Fibroblast of lung (primary cell): ENCODE measurements around the gene EEF1G. TPM values are rescaled to one million over a fixed set of nuclear protein-coding genes. Genes with fewer than 3 reads are reported as not detected.
A peak's percentile ranks its signal among the peaks of the same experiment; 100 is the strongest.
"Not testable (repeated sequence)": the region's sequence is repeated elsewhere in the genome, so short reads cannot be mapped to it uniquely, and the experiment has no call there.

Experiments used
- DNase-seq, 2 donors: peaks; one replicate each; pipeline versions ENCODE4 v3.0.0 to v3.0.0-alpha.2; 2010; ENCODE audit warnings: low read depth in 2 of 2
- H2AFZ ChIP-seq: 2 replicates; pipeline ENCODE4 v1.5.1; 2012; ENCODE audit warnings: low read length, control low read depth, inconsistent platforms
- H3K27ac ChIP-seq: 2 replicates; pipeline ENCODE4 v1.5.1; 2011; ENCODE audit warnings: low read length, control low read depth; ENCODE audit not compliant: insufficient read depth
- H3K27me3 ChIP-seq: 2 replicates; pipeline ENCODE4 v1.5.1; 2011; ENCODE audit warnings: mild to moderate bottlenecking, low read length; ENCODE audit not compliant: control insufficient read depth, insufficient read depth
- H3K36me3 ChIP-seq: 2 replicates; pipeline ENCODE4 v1.5.1; 2011; ENCODE audit warnings: low read length; ENCODE audit not compliant: control insufficient read depth, insufficient read depth
- H3K4me1 ChIP-seq: 2 replicates; pipeline ENCODE4 v1.5.1; 2011; ENCODE audit warnings: low read length; ENCODE audit not compliant: control insufficient read depth, insufficient read depth; ENCODE audit errors: extremely low read depth
- H3K4me2 ChIP-seq: 2 replicates; pipeline ENCODE4 v1.5.1; 2011; ENCODE audit warnings: low read length, control low read depth; ENCODE audit not compliant: insufficient read depth; ENCODE audit errors: extremely low read depth
- H3K4me3 ChIP-seq, 4 experiments: fragments of 200-600 bp in 1 of 4; sonication (generic) in 1 of 4; replicated peaks in 1 of 4; 2 replicates each; pipeline ENCODE4 v1.5.1; 2011 to 2016; ENCODE audit warnings: low read length in 4 of 4, low read depth in 3 of 4, mild to moderate bottlenecking in 3 of 4, control low read depth in 2 of 4, inconsistent platforms in 1 of 4, mixed read lengths in 1 of 4; ENCODE audit not compliant: insufficient read depth in 1 of 4; ENCODE audit errors: control extremely low read depth in 1 of 4
- H3K79me2 ChIP-seq: 2 replicates; pipeline ENCODE4 v1.5.1; 2012; ENCODE audit warnings: mild to moderate bottlenecking, low read length, inconsistent platforms; ENCODE audit not compliant: control insufficient read depth, insufficient read depth
- H3K9ac ChIP-seq: 2 replicates; pipeline ENCODE4 v1.5.1; 2011; ENCODE audit warnings: mild to moderate bottlenecking, low read length, control low read depth; ENCODE audit not compliant: insufficient read depth
- H3K9me3 ChIP-seq: 2 replicates; pipeline ENCODE4 v1.5.1; 2012; ENCODE audit warnings: low read depth, low read length; ENCODE audit not compliant: control insufficient read depth, insufficient read depth
- H4K20me1 ChIP-seq: 2 replicates; pipeline ENCODE4 v1.5.1; 2011; ENCODE audit warnings: low read length; ENCODE audit not compliant: control insufficient read depth, insufficient read depth; ENCODE audit errors: extremely low read depth
- CTCF ChIP-seq, 2 donors: IDR thresholded peaks in 1 of 2; conservative IDR thresholded peaks in 1 of 2; 1 replicate in 1 of 2; 2 replicates in 1 of 2; pipeline ENCODE4 v1.5.1; 2011 to 2012; ENCODE audit warnings: low read length in 2 of 2, control low read depth in 1 of 2, inconsistent platforms in 1 of 2, low read depth in 1 of 2, mild to moderate bottlenecking in 1 of 2
- EZH2 ChIP-seq: IDR thresholded peaks from 2 replicates; pipeline ENCODE4 v1.5.1; 2012; ENCODE audit warnings: low read length, control low read depth, mild to moderate bottlenecking; ENCODE audit errors: missing control alignments
- polyA plus RNA-seq, 2 donors: library from polyadenylated mRNA; depleted of rRNA in 1 of 2; stranded (reverse) in 1 of 2; unstranded in 1 of 2; fragments of >200 nt; gene quantifications; 2 replicates each; pipeline ENCODE4 v1.2.1, GENCODE V29; 2011 to 2012; ENCODE audit warnings: missing spikeins in 1 of 2
- total RNA-seq: library from RNA; depleted of rRNA; stranded (reverse); fragments of >200 nt; gene quantifications from 2 replicates; pipeline ENCODE4 v1.2.1, GENCODE V29; 2014

Gene EEF1G
- total and polyA plus RNA-seq, 2 donors (not counting 1 experiment from before 2014, with no cell fraction given): 1,308 to 1,405 TPM

DNA sequence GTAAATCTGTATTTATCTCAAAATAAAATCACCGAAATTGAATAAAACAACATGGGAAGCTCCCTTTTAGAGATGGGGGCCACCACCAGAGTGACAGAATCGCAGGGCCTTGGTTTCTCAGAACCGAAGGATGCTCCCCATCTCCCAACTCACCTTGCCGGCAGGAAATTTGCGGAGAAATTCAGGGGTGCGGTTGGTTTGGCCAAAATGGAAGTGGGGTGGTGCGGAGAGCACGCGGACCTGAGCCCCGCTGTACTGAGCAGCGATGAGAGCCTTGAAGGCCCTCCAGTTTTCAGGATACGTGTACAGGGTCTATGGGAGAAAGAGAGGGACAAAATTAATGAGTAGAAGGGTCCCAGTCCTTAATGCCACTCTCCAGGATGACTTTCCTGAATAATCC, 1.3 kb downstream of the EEF1G start:
- Histone ChIP-seq H2AFZ (no peak overlapping the region), H3K79me2 (peaks cover 66% of the 10 kb centered on the region), H3K4me1 (peaks cover 13% of the 10 kb centered on the region), H3K4me2 (peak overlapping the region; percentile 89), H3K9me3 (no peaks in the 10 kb centered on the region), H3K9ac (peak overlapping the region; percentile 17), H3K4me3 (peak overlapping the region; percentile 96 to 99 (median 99)), H3K36me3 (peaks cover 12% of the 10 kb centered on the region), H4K20me1 (no peaks in the 10 kb centered on the region), H3K27ac (peak overlapping the region; percentile 81), H3K27me3 (no peaks in the 10 kb centered on the region)
- TF ChIP-seq CTCF (conservative IDR thresholded peaks at IDR 0.05 in 1 of 2, IDR thresholded peaks at IDR 0.05 in 1 of 2; ENCODE audit: low read depth in 1 of 2, low read length in 2 of 2) (no peak), EZH2 (no peak)
- DNase-seq: no peak

DNA sequence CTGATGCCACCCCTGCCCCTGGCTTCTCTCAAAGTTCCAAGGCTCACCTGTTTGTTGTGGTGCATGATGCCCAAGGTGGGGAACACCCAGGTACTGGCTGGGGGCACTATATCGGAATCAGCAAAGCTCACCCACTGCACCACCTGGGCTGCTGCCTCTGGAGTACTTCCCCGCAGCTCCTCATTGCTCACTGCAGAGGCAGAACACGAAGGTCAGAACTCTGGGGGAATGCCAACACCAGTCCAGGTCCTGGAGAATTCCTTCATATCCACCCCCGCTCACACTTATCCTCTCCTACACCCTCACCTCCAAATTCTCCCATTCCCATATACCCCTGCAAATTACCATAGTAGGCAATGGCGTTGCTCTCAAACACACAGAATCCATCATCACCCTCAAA, 2.2 kb downstream of the EEF1G start:
- peaks cover 13% of the 10 kb centered on the region for H3K4me1 ChIP-seq
- peak overlapping the region; percentile 23 for H3K4me2 ChIP-seq
- H3K9me3 ChIP-seq, DNase-seq, H3K9ac ChIP-seq, H2AFZ ChIP-seq, H3K27me3 ChIP-seq, H3K27ac ChIP-seq, H3K4me3 ChIP-seq, H4K20me1 ChIP-seq: not testable (repeated sequence)
- peaks cover 75% of the 10 kb centered on the region for H3K79me2 ChIP-seq
- peaks cover 17% of the 10 kb centered on the region for H3K36me3 ChIP-seq

GRCh38 chr11:62570903-62571302, 2.8 kb downstream of the EEF1G start:
- DNase-seq, H3K9ac ChIP-seq, H3K9me3 ChIP-seq, H4K20me1 ChIP-seq, H3K4me3 ChIP-seq, H3K27me3 ChIP-seq, H2AFZ ChIP-seq, H3K27ac ChIP-seq: not testable (repeated sequence)
- peak overlapping the region; percentile 23 for H3K4me2 ChIP-seq
- H3K36me3 ChIP-seq: peaks cover 17% of the 10 kb centered on the region
- H3K79me2 ChIP-seq: peaks cover 80% of the 10 kb centered on the region
- H3K4me1 ChIP-seq: peaks cover 13% of the 10 kb centered on the region

DNA sequence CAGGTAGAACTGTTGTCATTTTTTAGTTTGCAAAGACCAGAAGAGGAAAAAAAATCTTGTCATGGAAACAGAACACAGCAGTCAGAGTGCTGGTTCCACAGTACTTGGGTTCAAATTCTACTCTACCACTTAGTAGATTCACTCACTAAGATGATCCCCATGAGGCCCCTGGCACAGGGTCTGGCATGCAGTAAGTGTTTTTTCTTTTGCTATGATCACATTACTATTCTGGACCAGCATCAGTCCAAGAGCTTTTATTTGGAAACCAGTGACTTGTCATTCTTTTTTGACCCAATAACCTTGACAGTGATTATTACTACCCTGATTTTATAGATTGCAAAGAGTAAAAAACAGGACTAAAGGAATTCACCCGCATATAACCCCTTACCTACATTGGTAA, 4.1 kb downstream of the EEF1G start:
- DNase-seq: no peak
- no peaks in the 10 kb centered on the region for H4K20me1 ChIP-seq
- no peak overlapping the region for H3K4me3 ChIP-seq
- no peaks in the 10 kb centered on the region for H3K27me3 ChIP-seq
- TF ChIP-seq CTCF (conservative IDR thresholded peaks at IDR 0.05 in 1 of 2, IDR thresholded peaks at IDR 0.05 in 1 of 2; ENCODE audit: low read depth in 1 of 2, low read length in 2 of 2): no peak
- no peak for TF ChIP-seq EZH2
- H3K4me1 ChIP-seq: peaks cover 8% of the 10 kb centered on the region
- peaks cover 77% of the 10 kb centered on the region for H3K79me2 ChIP-seq
- peak overlapping the region; percentile 20 for H3K9ac ChIP-seq
- no peak overlapping the region for H3K27ac ChIP-seq
- H3K4me2 ChIP-seq: no peak overlapping the region
- no peaks in the 10 kb centered on the region for H3K9me3 ChIP-seq
- H2AFZ ChIP-seq: no peak overlapping the region
- peaks cover 20% of the 10 kb centered on the region for H3K36me3 ChIP-seq
